ENCODE data around the gene C1QTNF5. TPM values are rescaled to one million over a fixed set of nuclear protein-coding genes. Genes with fewer than 3 reads are reported as not detected.

C1QTNF5 gene
- total RNA-seq, 1 experiment from 2014 or later, result not detected

- BruUV-seq (replicated peaks), result no TSS peak
- ATAC-seq (no peak), DNase-seq (ENCODE audit: low read depth, low spot score) (no peak)
- intact Hi-C loops (cut with micrococcal nuclease; ENCODE audit: unreplicated experiment) (loop anchor here (2.0 to 5.0 kb wide), 3 partner anchors 120 to 222 kb away; partner anchors contain the start of genes ABCG4 and DPAGT1), in situ Hi-C loops (cut with HindIII; ENCODE audit: low pct_unique_long_range_greater_than_20kb, low sequenced_read_pairs) (no loop called here)
- Histone ChIP-seq H3K4me3 (ENCODE audit: low read depth in 2 of 2, low read length in 2 of 2) (peak overlapping the region in 1 of 2 experiments; percentile 68; a peak in 1 of 4 replicates), H3K9me3 (ENCODE audit: control insufficient read depth, insufficient read depth, low read depth, low read length) (no peaks in the 10 kb centered on the region), H3K27ac (ENCODE audit: low read length) (peak overlapping the region; percentile 2; the same call in 1 of the 2 replicates), H3K27me3 (ENCODE audit: control insufficient read depth, insufficient read depth, low read length) (no peaks in the 10 kb centered on the region), H3K4me1 (ENCODE audit: control insufficient read depth, insufficient read depth, low read length) (peaks cover 41% of the 10 kb centered on the region), H3K36me3 (ENCODE audit: control insufficient read depth, insufficient read depth, low read length) (no peaks in the 10 kb centered on the region)
- ChIA-PET CTCF (interaction anchor here (0.6 to 4.6 kb wide), 6 partner anchors 16 to 517 kb away, joined by 3 to 43 read pairs (median 6); partner anchors contain the start of gene CBL), POLR2A (interaction anchor here (0.7 kb wide), 2 partner anchors 262 to 519 kb away, joined by 3 to 5 read pairs; no protein-coding TSS in a partner anchor)
- TF ChIP-seq POLR2AphosphoS5 (IDR thresholded peaks at IDR 0.05; ENCODE audit: low read depth, low read length) (no peak), TCF7L2 (IDR thresholded peaks at IDR 0.05; ENCODE audit: low read depth, low read length) (no peak), REST (IDR thresholded peaks at IDR 0.05; ENCODE audit: insufficient read depth in 1 of 2, low read depth in 2 of 2, low read length in 1 of 2) (no peak), SIN3A (IDR thresholded peaks at IDR 0.05; ENCODE audit: borderline replicate concordance, insufficient read depth, low read depth, low read length) (no peak)
- TF ChIP-seq, protein P1, sequence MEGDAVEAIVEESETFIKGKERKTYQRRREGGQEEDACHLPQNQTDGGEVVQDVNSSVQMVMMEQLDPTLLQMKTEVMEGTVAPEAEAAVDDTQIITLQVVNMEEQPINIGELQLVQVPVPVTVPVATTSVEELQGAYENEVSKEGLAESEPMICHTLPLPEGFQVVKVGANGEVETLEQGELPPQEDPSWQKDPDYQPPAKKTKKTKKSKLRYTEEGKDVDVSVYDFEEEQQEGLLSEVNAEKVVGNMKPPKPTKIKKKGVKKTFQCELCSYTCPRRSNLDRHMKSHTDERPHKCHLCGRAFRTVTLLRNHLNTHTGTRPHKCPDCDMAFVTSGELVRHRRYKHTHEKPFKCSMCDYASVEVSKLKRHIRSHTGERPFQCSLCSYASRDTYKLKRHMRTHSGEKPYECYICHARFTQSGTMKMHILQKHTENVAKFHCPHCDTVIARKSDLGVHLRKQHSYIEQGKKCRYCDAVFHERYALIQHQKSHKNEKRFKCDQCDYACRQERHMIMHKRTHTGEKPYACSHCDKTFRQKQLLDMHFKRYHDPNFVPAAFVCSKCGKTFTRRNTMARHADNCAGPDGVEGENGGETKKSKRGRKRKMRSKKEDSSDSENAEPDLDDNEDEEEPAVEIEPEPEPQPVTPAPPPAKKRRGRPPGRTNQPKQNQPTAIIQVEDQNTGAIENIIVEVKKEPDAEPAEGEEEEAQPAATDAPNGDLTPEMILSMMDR (IDR thresholded peaks at IDR 0.05), result no peak
Observed at GRCh38 chr11:119322360-119322739, 18.3 kb downstream of the C1QTNF5 start.

DNA sequence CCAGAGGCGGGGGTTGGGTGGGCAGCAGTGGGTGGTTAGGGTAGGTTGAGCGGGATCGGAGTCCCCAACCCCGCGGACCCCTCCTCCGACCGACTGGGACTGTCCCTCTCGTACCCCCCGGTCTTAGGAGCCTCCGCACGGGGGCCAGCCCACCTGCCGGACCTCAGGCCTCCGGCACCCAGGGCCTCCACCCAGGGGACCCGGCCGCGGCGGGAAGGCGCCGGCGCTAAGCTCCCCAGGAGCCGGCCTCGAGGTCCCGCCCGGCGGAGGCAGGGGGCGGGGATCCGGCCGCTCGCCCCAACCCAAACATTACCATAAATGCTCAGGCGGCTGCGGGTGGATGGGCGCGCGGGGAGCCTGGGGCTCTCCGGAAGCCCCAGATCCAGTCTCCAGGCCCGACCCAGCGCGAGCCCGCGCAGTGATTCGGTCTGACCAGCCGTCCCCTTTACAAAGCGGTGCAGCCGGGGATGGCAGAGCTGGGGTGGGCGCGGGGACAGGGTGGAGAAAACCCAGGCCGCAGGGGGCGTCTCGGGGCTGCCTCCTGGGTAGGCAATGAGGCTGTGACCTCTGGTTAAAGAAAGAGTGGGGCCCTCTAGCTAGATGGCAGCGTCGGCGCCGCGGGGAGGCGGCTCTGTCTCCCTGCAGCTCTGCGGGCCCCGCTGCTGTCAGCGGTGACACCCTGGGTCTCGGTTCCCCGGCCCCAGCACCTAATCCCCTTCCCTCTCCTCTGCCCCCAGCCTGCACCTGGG lies 19.7 kb downstream of the C1QTNF5 start:
- intact Hi-C loops (cut with micrococcal nuclease; ENCODE audit: unreplicated experiment) (loop anchor here (5.0 kb wide), 1 partner anchor 174 kb away; the partner anchor contains the start of gene ABCG4), in situ Hi-C loops (cut with HindIII; ENCODE audit: low pct_unique_long_range_greater_than_20kb, low sequenced_read_pairs) (no loop called here)
- Histone ChIP-seq H3K9me3 (ENCODE audit: control insufficient read depth, insufficient read depth, low read depth, low read length) (no peaks in the 10 kb centered on the region), H3K27ac (ENCODE audit: low read length) (peak overlapping the region; percentile 82), H3K4me3 (ENCODE audit: low read depth in 2 of 2, low read length in 2 of 2) (peak overlapping the region; percentile 39 to 68), H3K4me1 (ENCODE audit: control insufficient read depth, insufficient read depth, low read length) (peaks cover 47% of the 10 kb centered on the region), H3K36me3 (ENCODE audit: control insufficient read depth, insufficient read depth, low read length) (no peaks in the 10 kb centered on the region), H3K27me3 (ENCODE audit: control insufficient read depth, insufficient read depth, low read length) (no peaks in the 10 kb centered on the region)
- DNase-seq (ENCODE audit: low read depth, low spot score), result no peak
- peak; percentile 59 for ATAC-seq
- no TSS peak for BruUV-seq (replicated peaks)
- POLR2A ChIA-PET, result interaction anchor here (0.6 kb wide), 3 partner anchors 13 to 277 kb away, joined by 6 to 9 read pairs (median 8); no protein-coding TSS in a partner anchor
- CTCF ChIA-PET, result interaction anchor here (0.6 to 4.6 kb wide), 8 partner anchors 12 to 154 kb away, joined by 3 to 43 read pairs (median 4); partner anchors contain the start of gene CBL
- TF ChIP-seq REST (IDR thresholded peaks at IDR 0.05; ENCODE audit: insufficient read depth in 1 of 2, low read depth in 2 of 2, low read length in 1 of 2) (no peak), POLR2AphosphoS5 (IDR thresholded peaks at IDR 0.05; ENCODE audit: low read depth, low read length) (0 out of 2 replicates have a peak, but pooled peaks have one; percentile 25)
